Measurements from ENCODE around the gene ARL6IP5.

ARL6IP5 gene

DNA sequence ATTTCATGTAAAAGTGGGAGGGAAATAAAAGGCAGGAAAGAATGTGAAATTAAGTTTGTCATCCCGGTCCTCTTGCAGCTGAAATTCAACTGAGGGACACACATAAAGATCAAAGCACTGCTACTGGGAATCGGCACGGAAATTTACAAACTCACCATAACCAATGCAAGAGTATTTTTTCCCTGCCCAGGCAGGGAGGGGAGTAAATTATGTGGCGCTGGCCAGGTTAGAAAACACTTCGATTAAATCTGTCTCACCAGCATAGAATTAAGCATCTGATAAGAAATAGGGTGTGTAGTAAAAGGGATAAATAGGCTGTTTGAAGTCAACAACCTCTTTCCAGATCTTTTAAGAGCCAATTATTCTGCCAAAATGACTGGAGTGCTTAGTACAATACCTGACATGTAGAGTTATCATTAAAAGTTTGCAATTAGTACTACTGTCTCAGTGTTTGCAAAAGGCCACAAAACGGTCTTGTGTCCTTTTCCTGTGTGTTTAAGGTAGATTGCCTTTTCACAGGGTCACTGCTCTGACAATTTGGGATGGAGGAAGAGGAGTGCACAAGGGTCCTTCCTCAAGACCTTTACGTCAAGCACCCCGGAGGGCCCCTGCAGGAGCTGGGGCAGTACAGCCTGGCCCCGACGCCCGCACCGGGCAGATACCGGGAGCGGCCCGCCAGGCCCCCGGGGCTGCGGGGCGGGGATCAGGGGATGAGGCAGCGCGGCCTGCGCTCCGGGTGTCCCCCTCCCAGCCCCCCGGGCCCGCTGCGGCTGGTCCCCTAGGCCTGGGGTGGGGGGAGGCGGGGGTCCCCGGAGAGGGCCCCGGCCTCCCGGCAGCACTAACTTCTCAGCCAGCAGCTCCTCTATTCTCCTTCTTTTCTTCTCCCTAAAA lies 5.2 kb upstream of the ARL6IP5 start:
- TF ChIP-seq CTCF (IDR thresholded peaks at IDR 0.05; ENCODE audit: low read depth, low read length, missing control alignments) = no peak
- H3K4me3 ChIP-seq (replicated peaks; ENCODE audit: low read depth, low read length) = peak overlapping the region; percentile 78
- no peak for DNase-seq (ENCODE audit: extremely low read depth, low read depth)

GRCh38 chr3:69080233-69080920 lies 4.4 kb upstream of the ARL6IP5 start, which contains the start of gene UBA3:
TSS of gene UBA3 (minus strand) at chr3:69080365. CDS start at chr3:69080353, 12 bp downstream.
- TF ChIP-seq CTCF (IDR thresholded peaks at IDR 0.05; ENCODE audit: low read depth, low read length, missing control alignments) = no peak
- H3K4me3 ChIP-seq (replicated peaks; ENCODE audit: low read depth, low read length) = peak within 1 kb of the TSS; percentile 78
- no peak for DNase-seq (ENCODE audit: extremely low read depth, low read depth)

DNA sequence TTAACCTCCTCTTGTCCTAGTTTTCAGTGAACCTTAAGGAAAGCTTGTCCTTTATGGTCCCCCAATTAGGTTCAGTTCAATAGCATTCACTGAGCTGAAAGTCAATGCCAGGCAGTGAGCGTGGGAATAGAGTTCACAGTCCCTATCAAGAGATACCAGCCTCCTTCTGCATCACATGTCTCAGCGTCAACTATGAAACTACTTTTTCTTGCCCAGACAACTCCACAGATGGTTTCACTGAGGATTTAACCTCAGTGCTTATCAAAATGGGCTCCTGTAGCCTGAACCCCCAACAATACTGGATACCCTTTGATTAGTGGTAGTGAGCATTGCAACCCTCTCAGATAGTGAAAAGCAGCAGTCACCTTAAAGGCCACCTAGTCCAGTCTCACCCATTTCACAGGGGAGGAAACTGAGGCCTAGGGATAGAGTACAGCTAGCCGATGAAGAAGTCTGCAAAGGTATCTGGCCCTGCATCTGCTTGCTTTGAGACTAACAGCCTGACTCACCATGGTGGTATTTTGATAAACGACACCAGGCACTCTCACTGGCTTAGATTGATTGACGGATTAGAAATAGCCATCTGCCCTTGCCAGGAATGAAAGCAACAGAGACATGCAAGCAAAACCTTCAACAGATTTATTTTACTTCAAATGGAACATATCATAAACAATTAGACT lies 3.0 kb upstream of the ARL6IP5 start:
- DNase-seq (ENCODE audit: extremely low read depth, low read depth) = no peak
- TF ChIP-seq CTCF (IDR thresholded peaks at IDR 0.05; ENCODE audit: low read depth, low read length, missing control alignments) = no peak
- H3K4me3 ChIP-seq (replicated peaks; ENCODE audit: low read depth, low read length) = no peak overlapping the region

GRCh38 chr3:69082361-69082760 lies 2.4 kb upstream of the ARL6IP5 start:
- no peak for DNase-seq (ENCODE audit: extremely low read depth, low read depth)
- no peak overlapping the region for H3K4me3 ChIP-seq (replicated peaks; ENCODE audit: low read depth, low read length)
- no peak for TF ChIP-seq CTCF (IDR thresholded peaks at IDR 0.05; ENCODE audit: low read depth, low read length, missing control alignments)

GRCh38 chr3:69082805-69083204 lies 1.9 kb upstream of the ARL6IP5 start:
- no peak overlapping the region for H3K4me3 ChIP-seq (replicated peaks; ENCODE audit: low read depth, low read length)
- no peak for TF ChIP-seq CTCF (IDR thresholded peaks at IDR 0.05; ENCODE audit: low read depth, low read length, missing control alignments)
- DNase-seq (ENCODE audit: extremely low read depth, low read depth) = no peak

GRCh38 chr3:69085168-69085832 lies 563 bp downstream of the ARL6IP5 start:
- no peak for TF ChIP-seq CTCF (IDR thresholded peaks at IDR 0.05; ENCODE audit: low read depth, low read length, missing control alignments)
- no peak for DNase-seq (ENCODE audit: extremely low read depth, low read depth)
- peak overlapping the region; percentile 79 for H3K4me3 ChIP-seq (replicated peaks; ENCODE audit: low read depth, low read length)
